Left cardiac atrium (tissue), 4 donors: ENCODE results near the gene COL21A1. TPM values are rescaled to one million over a fixed set of nuclear protein-coding genes. Genes with fewer than 3 reads are reported as not detected.
A peak's percentile ranks its signal among the peaks of the same experiment; 100 is the strongest.

Source experiments
- ATAC-seq, 2 donors: fragments of 200-7000 bp; cut with Tn5 transposase; one replicate each; pipeline ENCODE4 v1.9.1; 2020; ENCODE audit warnings: mild to moderate bottlenecking in 2 of 2, moderate library complexity in 2 of 2
- DNase-seq: peaks from one replicate; pipeline ENCODE4 v3.0.0-alpha.2; 2020
- intact Hi-C, 2 donors: fragments of 100-400 bp; cut with DNase I; formaldehyde crosslinking; loops; one replicate each; pipeline versions ENCODE4 v1.14.1 to v1.15.1; 2022 to 2023
- total RNA-seq, 2 donors: library from RNA; stranded (reverse); fragmentation: NEBNext Ultra II Directional; extraction: Animal tissue kit (Norgen Biotek cat#: 25700); gene quantifications; one replicate each; pipeline ENCODE4 v1.2.1, GENCODE V29; 2021
- donor health status: DM: no; HTN: yes; CAD: no.
- donor health status: DM: no; HTN: yes; CAD: no; lungs with severe emphysema.
- donor health status: DM: yes; HTN: yes; CAD: no.
- donor health status: Dilated cardiomyopathy.

COL21A1 gene
- total RNA-seq, 2 donors from 2014 or later = 9.2 to 12.5 TPM

DNA sequence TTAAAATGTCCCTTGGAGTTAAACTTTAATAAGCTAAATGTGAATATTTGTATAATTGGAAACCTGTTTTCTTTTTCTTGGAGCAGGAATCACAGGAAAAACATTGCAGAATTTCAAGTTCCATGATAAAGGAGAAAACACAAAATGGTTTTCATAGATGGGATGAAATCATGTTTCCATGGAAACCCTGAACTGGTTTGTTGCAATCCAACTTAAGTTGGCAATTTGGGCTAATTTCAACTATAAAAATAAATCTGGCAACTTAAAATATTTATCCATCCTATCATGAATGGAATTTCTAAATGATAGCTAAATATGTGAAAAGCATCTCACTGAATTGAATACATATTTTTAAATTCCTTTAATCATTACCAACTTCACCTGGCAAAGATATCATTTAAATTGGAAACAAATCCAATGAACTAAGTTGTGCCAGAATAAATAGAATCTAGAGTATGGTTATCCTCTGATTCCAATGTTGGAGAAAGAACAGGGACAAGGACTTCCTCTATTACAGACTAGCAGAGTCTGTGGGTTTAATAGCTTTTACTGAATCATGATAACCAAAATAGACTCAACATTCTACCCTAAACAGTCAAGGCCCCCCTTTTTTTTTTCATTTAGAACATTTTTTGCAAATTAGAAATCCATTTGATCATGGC lies 33.2 kb downstream of the COL21A1 start:
- DNase-seq (no peak), ATAC-seq (peak in 1 of 2 donors; percentile 76)
- intact Hi-C loops = no loop called here

- intact Hi-C loops = no loop called here
Observed at GRCh38 chr6:56211724-56212123, 35.7 kb downstream of the COL21A1 start.

GRCh38 chr6:56204134-56204533 lies 43.2 kb downstream of the COL21A1 start:
- ATAC-seq (no peak), DNase-seq (no peak)
- intact Hi-C loops = no loop called here

More at GRCh38 chr6:56211724-56212123, 35.7 kb downstream of the COL21A1 start:
- ATAC-seq (no peak), DNase-seq (no peak)

DNA sequence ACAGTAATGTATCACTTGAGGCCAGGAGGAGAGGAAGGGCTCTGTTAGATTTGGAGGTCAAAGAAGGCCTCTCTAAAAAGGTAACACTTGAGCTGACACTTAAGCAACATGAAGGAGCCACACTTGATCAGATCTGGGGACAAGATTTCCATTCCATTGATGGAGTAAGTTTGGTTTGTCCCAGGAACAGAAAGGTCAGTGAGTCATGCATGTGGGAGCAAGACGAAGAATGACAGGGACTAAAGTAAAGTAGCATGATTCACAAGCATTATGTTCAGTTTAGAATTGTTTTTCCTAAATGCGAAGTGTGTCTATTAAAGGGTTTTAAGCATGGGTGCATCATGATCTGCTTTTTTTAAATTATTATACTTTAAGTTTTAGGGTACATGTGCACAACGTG lies 47.4 kb downstream of the COL21A1 start:
- DNase-seq (no peak), ATAC-seq (no peak)
- intact Hi-C loops = no loop called here

GRCh38 chr6:56193846-56194245 lies 53.5 kb downstream of the COL21A1 start:
- ATAC-seq (no peak), DNase-seq (no peak)
- intact Hi-C loops = no loop called here

DNA sequence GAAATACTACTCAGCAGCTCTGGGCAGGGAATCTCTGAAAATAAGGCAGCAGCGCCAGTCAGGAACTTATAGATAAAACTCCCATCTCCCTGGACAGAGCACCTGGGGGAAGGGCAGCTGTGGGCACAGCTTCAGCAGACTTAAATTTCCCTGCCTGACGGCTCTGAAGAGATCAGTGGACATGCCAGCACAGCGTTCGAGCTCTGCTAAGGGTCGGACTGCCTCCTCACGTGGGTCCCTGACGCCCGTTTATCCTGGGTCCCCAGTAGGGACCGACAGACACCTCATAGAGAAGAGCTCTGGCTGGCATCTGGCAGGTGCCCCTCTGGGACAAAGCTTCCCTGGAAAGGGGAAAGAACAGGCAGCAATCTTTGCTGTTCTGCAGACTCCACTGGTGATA lies 59.0 kb downstream of the COL21A1 start:
- intact Hi-C loops = no loop called here
- DNase-seq = no peak
- no peak for ATAC-seq

GRCh38 chr6:56187686-56188085 lies 59.7 kb downstream of the COL21A1 start:
- no peak for ATAC-seq
- DNase-seq = no peak
- intact Hi-C loops = no loop called here

DNA sequence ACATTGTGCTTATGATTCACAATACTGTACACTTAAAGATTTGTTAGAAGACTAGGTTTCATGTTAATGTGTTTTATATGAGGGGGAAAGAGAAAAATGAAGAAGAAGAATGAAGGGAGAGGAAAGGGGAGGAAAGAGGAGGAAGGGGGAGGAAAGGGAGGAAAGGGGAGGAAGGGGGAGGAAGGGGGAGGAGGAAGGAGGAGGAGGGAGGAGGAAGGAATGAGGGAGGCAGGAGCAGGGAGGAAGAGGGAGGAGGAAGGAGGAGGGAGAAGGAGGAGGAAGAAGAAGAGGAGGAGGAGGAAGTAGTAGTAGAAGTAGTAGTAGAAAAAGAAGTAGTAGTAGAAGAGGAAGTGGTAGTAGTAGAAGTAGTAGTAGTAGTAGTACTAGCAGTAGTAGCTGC lies 70.6 kb downstream of the COL21A1 start:
- intact Hi-C loops = no loop called here
- DNase-seq = no peak
- ATAC-seq = no peak

GRCh38 chr6:56173228-56173627 lies 74.2 kb downstream of the COL21A1 start:
- DNase-seq (no peak), ATAC-seq (no peak)
- intact Hi-C loops = no loop called here

DNA sequence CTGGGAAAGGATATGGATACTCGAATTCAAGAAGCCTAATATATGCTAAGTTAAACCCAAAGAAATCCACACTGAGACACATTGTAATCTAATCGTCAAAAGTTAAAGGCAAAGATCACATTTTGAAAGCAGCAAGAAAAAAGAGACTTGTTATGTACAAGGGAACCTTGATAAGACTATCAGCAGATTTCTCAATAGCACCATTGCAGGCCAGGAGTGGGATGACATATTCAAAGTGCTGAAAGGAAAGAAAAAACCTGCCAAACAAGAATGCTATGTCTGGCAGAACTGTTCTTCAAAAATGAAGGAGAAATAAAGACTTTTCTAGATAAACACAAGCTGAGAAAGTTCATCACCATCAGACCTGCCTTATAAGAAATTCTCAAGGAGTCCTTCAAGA lies 75.2 kb downstream of the COL21A1 start:
- ATAC-seq = no peak
- no peak for DNase-seq
- intact Hi-C loops = no loop called here

DNA sequence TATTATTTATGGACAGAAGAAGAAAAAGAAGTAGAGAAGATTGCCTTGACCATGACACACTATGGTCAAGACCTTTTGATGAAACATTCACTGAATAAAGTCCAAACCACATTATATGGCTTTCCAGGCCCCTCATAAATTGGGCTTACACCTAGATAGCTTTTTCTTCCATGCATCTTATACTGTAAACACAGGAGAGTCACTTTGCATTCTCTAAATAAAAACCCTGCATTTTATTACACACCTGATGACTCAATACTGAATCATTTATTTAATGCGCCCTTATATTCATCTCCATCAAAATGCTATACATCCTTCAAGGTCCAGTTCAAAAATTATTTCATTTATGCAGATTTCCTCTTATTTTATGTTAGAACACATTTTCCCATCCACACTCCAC lies 78.0 kb downstream of the COL21A1 start:
- ATAC-seq (no peak), DNase-seq (no peak)
- intact Hi-C loops = loop anchor here in 1 of 2 donors (10.0 kb wide), 1 partner anchor 105 kb away; no protein-coding TSS in a partner anchor

- ATAC-seq = no peak
- intact Hi-C loops = loop anchor here in 1 of 2 donors (10.0 kb wide), 1 partner anchor 106 kb away; no protein-coding TSS in a partner anchor
- DNase-seq = no peak
Observed at GRCh38 chr6:56168596-56168995, 78.8 kb downstream of the COL21A1 start.

- DNase-seq = no peak
- intact Hi-C loops = loop anchor here in 1 of 2 donors (10.0 kb wide), 1 partner anchor 113 kb away; no protein-coding TSS in a partner anchor
- no peak for ATAC-seq
Observed at GRCh38 chr6:56162081-56162480, 85.3 kb downstream of the COL21A1 start.

- intact Hi-C loops = loop anchor here in 1 of 2 donors (10.0 kb wide), 1 partner anchor 114 kb away; no protein-coding TSS in a partner anchor
- ATAC-seq (no peak), DNase-seq (no peak)
Observed at GRCh38 chr6:56160489-56160888, 86.9 kb downstream of the COL21A1 start.

DNA sequence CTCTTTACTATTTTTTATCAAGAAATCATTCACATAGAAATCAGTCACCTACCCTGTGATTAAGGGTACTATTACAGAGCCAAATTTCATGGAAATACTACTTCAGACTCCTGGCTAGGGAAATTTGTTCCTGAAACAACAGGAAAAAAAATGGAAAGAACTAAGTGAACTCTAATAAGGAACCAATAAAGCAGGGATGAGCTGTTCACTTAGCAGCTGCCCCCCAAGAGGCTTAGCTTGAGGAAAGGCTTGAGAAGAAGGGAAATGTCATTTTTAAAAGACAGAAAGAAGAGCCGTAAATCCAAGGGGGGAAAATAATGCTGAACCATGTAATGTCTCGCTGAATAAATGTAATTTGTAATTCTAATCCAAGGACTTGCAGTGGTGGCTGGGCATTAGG lies 88.8 kb downstream of the COL21A1 start:
- intact Hi-C loops = no loop called here
- ATAC-seq = no peak
- DNase-seq = no peak

DNA sequence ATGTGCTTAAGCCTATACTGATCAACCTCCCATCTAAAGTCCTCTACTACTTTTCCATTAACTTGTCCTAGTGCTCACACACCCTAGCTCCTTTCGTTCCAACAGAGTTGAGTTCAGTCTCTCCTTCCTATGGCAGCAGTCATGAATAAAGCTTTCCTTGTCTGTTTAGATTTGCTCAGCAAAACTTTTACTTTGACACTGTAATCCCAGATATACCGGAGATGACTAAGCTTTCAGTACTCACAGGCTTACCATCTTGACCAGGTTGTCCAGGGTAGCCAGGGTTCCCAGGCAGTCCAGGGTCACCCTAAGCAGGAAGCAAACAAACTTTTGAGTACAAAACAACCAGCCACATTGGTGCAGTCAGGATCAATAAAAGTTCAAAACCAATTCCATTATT lies 90.7 kb downstream of the COL21A1 start:
- intact Hi-C loops = no loop called here
- ATAC-seq (no peak), DNase-seq (no peak)

DNA sequence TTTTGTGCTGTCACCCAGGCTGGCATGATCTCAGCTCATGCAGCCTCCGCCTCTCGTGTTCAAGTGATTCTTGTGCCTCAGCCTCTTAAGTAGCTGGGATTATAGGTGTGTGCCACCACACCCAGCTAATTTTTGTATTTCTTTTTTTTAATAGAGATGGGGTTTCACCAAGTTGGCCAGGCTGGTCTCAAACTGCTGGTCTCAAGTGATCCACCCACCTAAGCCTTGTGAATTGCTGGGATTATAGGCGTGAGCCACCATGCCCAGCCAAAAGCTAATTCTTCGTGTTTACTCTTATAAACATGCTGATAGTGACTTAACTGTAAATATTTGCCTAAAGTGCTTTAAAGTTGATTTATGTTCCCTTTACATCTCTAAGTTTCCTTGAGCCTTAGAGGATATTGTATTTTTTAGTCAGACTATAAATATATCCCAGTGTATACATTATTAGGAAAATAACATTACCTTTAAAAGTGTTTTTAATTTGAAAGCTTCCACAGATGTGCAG lies 91.7 kb downstream of the COL21A1 start:
- intact Hi-C loops = no loop called here
- ATAC-seq (no peak), DNase-seq (no peak)

GRCh38 chr6:56154076-56154475 lies 93.3 kb downstream of the COL21A1 start:
- DNase-seq (no peak), ATAC-seq (no peak)
- intact Hi-C loops = no loop called here

- ATAC-seq = no peak
- intact Hi-C loops = no loop called here
- DNase-seq = no peak
Observed at GRCh38 chr6:56152611-56153010, 94.8 kb downstream of the COL21A1 start.

GRCh38 chr6:56151609-56152224 lies 95.7 kb downstream of the COL21A1 start:
- ATAC-seq (peak in 1 of 2 donors; percentile 36), DNase-seq (no peak)
- intact Hi-C loops = no loop called here
